GM21367 (cell line): ENCODE results near the gene CD248.
"Not testable (repeated sequence)": the region's sequence is repeated elsewhere in the genome, so short reads cannot be mapped to it uniquely, and the experiment has no call there.

Source experiments
- ATAC-seq: cut with Tn5 transposase; IDR thresholded peaks from one replicate; pipeline ENCODE4 v1.9.1; 2021; ENCODE audit not compliant: unreplicated experiment

Gene CD248

DNA sequence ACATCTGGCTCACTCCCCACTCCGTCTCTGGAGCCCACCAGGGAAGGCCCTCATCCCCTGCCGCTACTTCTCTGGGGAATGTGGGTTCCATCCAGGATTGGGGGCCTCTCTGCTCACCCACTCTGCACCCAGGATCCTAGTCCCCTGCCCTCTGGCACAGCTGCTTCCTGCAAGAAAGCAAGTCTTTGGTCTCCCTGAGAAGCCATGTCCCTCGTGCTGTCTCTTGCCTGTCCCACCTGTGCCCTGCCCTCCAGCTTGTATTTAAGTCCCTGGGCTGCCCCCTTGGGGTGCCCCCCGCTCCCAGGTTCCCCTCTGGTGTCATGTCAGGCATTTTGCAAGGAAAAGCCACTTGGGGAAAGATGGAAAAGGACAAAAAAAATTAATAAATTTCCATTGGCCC is 39.8 kb downstream of the CD248 start:
- ATAC-seq, result not testable (repeated sequence)

DNA sequence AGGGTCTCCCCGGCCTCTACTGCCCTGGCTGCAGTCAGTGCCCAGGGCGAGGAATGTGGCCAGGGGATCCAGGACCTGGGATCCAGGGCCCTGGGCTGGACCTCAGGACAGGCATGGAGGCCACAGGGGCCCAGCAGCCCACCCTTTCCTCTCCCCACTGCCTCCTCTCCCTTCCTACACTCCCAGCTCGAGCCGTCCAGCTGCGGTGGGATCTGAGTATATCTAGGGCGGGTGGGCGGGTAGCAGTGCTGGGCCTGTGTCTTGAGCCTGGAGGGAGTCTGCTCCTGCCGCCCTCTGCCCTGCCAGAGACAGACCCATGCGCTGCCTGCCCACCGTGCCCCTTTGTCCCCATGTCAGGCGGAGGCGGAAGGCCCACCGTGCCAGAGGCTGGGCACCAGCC is 40.2 kb downstream of the CD248 start:
- not testable (repeated sequence) for ATAC-seq

DNA sequence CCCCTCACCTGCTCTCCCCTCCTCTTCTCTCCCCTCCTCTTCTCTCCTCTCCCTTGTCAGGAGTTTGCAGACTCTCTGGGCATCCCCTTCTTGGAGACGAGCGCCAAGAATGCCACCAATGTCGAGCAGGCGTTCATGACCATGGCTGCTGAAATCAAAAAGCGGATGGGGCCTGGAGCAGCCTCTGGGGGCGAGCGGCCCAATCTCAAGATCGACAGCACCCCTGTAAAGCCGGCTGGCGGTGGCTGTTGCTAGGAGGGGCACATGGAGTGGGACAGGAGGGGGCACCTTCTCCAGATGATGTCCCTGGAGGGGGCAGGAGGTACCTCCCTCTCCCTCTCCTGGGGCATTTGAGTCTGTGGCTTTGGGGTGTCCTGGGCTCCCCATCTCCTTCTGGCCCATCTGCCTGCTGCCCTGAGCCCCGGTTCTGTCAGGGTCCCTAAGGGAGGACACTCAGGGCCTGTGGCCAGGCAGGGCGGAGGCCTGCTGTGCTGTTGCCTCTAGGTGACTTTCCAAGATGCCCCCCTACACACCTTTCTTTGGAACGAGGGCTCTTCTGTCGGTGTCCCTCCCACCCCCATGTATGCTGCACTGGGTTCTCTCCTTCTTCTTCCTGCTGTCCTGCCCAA is 40.7 kb downstream of the CD248 start:
- no peak for ATAC-seq

DNA sequence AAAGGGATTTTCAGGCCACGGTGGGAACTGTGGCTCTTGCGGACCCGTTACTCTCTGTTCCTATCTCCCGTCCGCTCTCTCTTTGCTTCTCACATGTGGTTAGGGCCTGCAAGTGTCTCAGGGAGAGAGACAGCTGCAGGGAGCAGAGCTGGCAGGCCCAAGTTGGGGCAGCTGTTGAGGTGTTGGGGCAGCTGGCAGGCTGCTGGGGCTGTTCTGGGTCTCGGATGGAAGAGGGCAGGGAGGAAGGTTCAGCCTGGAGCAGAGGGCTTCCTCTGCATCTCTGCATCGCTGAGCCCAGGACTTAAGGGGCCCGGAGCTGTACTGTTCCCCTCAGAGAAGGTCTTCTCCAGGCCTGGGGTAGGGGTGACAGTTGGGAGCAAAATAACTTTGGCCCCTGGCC is 41.4 kb downstream of the CD248 start:
- no peak for ATAC-seq

DNA sequence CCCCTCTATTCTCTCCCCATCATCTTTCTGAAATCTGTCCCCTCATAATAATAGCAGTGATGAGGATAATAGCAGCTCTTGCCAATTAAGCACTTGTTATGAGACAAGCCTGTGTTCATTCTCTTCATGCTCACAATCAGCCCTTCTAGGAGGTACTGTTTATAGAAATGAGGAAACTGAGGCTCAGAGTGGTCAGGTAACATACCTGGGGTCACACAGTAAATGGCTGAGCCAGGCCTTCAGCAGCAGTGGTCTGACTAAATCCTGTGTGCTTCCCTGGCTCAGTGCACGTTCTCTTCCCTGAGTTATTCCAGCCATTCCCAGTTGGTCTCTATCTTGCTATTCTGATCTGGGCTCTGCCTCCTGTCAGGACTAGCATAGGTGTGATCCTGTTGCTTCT is 42.6 kb downstream of the CD248 start:
- no peak for ATAC-seq

DNA sequence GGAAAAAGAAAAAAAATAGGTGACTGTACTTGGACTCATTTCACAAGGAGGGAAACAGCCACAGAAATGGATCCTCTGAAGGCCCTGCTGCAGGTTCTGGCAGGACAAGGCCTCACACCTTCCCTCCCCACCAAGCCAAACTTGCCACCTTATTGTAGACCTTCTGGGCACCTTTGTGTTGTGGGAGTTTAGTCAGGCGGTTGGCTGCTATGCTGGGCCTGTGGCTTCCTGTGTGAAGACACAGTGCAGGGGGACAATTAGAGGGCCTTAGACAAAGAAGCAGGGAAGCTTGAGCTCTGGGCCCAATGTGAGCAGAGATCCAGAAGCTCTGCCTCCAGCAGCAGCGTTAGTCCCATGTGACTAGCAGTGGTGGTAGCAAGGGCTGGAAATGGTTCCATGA is 44.2 kb downstream of the CD248 start:
- no peak for ATAC-seq

DNA sequence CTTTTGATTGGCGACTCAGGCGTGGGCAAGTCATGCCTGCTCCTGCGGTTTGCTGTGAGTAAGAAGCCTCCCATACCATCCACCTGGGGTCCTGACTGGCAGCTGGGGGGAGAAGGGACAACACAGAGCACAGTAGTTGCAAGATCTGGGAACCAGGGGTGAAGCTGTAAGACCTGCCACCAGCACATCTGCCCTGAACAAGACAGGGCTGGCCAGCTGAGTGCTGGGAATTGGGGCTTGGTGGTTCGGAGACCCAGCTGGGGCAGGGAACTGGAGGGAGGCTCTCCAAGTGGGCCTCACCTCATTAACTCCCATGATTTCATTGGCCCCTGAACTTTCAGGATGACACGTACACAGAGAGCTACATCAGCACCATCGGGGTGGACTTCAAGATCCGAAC is 45.0 kb downstream of the CD248 start:
- no peak for ATAC-seq

DNA sequence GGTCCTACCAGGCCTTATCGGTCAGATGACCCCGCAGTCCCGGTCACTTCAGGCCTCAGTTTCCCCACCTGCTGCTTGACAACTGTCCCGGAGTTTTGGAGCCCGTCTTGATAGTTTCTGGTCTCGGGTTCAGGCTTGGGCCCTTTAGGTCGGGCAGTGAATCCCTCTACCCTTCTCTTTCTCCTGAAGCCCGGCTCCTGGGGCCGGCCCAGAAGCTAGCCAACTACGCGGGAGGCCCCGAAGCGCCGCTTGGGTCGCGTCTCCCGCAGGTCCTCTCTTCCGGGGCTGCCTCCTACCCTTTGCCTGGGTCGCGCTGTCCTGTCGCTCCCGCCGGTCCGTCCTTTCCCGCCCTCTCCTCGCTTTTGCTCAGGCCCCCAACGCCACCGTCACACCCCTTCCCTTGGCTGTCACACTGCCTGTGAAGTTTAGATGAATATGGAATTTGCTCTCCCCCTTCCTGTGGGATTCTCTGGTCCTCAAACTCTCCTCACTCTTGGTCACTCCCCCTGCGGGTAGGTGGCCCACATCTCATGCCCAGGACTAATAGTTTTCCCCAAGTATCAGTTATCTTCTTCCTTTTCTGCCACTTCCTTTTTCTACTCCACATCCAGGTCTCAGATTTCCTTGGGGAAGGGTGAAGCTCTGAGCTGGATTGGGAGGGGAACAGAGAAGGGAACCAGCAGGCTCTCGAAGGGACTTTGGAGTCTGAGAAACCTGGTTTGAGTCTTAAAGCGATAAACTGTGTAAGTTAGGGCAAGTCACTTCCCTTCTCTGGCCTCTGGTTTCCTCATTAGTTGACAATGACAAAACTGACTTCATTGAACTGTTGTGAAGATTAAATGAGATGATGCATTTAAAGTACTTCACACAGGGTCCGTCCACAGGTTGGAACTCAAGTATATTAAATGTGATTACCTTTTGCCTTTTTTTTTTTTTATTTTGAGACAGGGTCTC is 47.6 kb downstream of the CD248 start:
- ATAC-seq, result no peak

DNA sequence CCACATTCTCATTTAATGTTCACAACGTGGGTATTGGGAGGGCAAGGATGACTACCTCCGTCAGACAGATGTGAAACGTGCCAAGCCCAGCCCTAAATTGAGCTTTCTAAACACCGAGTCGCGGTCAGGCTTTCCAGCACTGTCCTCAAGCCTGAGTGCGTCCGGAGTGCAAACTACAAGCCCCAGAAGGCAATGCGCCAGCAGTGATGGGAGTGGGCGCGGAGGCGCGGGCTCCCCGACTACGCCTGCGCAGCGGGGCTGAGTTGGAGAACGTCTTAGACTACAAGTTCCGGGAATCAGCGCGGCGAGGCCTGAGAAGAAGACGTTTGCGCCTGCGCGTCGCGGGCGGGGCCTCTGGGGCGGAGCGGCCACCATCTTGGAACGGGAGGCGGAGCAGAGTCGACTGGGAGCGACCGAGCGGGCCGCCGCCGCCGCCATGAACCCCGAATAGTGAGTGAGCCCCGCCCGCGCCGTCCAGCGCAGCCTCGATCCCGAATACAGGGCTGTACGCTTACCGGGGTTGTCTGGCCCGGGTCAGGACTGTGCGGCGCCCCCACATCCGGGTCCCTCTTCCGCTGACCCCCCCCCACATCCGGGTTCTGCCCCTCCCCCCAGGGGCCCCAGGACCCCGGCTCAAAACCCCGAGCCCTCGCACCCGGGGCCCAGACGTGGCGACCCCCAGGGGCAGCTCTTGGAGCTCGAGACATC is 48.4 kb downstream of the CD248 start, which contains the start of gene RAB1B:
Gene RAB1B, plus strand, starts transcription at position 396 of the 708 bp plus-strand sequence. Its CDS starts 41 bp downstream, at position 437.
- peak; percentile 69 for ATAC-seq

DNA sequence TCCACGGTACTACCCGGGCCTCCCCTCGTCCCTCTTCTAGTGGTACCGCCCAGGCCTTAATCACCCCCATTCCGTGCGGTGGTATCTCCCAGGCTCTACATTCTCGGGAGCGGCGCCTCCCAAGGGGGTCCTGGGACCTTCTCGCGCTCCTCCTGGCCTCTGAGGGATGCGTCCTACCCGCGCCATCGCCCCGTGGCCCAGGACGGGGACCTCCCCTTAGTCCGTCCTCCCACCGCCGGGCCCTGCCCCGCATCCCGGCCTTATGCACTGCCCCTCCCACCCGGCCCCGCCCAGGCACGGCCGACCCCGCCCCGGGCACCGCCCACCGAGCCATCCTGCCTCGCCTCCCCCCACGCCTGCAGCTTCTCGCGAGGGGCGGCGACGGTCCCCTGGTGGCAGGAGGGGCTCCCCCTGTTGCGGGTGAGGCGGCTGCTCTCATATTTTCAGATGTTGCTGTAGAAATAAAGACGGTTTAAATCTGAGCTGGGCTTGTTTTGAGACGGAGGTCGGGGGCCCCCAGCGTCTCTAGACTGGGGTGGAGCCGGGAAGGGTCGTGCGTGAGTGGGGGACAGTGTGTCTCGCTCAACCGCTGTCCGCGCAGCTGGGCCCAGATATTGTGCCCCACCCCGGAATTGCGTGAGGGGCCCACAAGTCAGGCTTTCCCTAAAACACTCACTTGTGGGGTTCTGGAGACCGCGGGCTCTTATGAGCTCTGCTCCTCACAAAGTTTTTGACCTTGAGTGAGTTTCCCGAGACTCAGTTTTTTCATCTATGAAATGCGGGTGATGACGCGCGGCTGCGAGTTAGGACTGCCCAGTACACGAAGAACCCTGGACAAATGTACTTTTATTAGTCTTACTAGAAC is 49.2 kb downstream of the CD248 start:
- ATAC-seq, result peak; percentile 35

DNA sequence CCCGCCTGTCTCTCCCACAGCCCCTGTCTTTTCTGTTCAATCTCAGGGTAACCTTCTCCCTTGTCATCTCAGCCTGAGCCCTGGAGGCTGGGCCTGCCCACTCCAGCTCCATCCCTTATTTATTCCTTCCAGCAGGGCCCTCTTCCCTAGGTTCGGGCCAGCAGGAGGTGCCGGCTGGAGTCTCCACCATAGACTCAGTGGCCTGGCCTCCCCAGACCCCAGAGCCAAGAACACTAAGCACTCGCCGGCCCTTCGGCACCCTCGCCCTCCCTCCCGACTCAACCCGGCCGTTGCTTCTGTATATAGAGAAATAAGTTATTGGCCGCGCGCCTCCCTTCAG is 49.8 kb downstream of the CD248 start:
- ATAC-seq, result no peak

DNA sequence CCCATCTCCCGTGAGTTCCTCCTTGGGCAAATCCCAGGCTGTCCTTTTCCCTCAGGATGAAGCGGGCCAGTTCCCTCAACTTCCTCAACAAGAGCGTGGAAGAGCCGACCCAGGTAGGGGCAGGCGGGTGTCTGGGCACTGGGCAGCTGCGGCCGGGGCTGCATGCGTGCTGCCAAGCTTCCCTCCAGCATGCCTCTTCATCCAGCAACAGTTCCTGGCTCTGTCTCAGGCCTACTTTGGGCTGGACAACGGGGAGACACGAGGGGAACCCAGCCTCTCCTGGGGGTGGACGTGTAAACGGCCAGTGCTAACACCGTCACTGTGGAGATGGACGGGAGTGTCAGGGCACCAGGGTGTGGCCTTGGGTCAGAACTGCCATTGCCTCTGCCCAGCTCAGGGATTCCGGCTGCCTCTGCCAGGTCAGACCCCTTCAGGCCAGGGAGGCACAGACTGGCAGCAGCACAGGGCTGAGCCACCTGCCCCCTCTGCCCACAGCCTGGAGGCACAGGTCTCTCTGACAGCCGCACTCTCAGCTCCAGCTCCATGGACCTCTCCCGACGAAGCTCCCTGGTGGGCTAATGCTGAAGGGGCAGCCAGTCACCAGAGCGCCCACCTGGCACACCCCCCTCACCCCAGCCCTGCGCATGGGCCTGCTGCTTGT is 50.3 kb downstream of the CD248 start:
- ATAC-seq, result no peak

DNA sequence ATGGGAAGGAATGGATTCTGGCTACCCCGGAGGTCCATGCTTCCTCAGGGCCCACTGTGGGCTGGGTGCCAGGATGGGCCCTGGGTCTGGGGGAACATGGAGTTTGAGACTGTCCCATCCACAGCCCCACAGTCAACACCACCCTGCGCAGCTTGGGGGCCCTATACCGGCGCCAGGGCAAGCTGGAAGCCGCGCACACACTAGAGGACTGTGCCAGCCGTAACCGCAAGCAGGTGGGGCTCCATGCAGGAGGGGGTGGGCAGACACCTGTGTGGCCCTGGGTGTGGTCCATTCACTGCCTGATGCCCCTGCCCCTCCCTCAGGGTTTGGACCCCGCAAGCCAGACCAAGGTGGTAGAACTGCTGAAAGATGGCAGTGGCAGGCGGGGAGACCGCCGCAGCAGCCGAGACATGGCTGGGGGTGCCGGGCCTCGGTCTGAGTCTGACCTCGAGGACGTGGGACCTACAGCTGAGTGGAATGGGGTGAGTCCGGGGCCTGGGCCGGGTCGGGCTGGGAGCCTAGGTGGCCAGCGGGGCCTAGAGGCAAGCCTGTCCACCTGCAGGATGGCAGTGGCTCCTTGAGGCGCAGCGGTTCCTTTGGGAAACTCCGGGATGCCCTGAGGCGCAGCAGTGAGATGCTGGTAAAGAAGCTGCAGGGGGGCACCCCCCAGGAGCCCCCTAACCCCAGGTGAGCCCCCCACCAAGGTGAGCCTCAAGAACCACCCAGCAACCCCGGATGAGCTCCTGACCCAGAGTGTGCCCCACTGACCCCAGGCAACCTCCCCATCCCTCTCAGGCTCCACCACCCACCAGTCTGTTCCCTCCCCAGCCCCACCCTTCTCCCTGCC is 51.1 kb downstream of the CD248 start:
- ATAC-seq, result no peak

DNA sequence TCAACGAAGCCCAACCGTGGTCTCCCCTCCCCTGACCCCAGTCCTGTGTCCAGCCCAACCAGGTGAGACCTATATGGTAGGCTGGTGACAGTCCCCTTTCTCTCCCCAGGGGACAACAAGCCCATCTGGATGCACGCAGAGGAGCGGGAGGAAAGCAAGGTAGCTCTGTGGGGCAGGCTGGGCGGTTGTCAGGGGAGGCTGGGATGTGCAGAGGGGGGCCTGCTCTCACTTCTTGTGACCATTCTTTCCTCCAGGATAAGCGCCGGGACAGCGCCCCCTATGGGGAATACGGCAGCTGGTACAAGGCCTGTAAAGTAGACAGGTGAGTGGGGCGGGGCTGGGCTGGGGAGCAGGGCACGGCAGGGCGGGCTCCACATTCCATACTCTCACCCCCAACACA is 51.9 kb downstream of the CD248 start:
- ATAC-seq, result no peak
